Measurements from ENCODE around the gene WRAP73.

- TF ChIP-seq RAD21 (IDR thresholded peaks at IDR 0.05; ENCODE audit: low read depth) (no peak), TAF1 (IDR thresholded peaks at IDR 0.05; ENCODE audit: low read depth) (no peak), EP300 (IDR thresholded peaks at IDR 0.05; ENCODE audit: borderline replicate concordance) (no peak), EGR1 (IDR thresholded peaks at IDR 0.05) (no peak)
- TF ChIP-seq, protein P1, sequence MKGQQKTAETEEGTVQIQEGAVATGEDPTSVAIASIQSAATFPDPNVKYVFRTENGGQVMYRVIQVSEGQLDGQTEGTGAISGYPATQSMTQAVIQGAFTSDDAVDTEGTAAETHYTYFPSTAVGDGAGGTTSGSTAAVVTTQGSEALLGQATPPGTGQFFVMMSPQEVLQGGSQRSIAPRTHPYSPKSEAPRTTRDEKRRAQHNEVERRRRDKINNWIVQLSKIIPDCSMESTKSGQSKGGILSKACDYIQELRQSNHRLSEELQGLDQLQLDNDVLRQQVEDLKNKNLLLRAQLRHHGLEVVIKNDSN (IDR thresholded peaks at IDR 0.05), result no peak
- TF ChIP-seq, protein P2, sequence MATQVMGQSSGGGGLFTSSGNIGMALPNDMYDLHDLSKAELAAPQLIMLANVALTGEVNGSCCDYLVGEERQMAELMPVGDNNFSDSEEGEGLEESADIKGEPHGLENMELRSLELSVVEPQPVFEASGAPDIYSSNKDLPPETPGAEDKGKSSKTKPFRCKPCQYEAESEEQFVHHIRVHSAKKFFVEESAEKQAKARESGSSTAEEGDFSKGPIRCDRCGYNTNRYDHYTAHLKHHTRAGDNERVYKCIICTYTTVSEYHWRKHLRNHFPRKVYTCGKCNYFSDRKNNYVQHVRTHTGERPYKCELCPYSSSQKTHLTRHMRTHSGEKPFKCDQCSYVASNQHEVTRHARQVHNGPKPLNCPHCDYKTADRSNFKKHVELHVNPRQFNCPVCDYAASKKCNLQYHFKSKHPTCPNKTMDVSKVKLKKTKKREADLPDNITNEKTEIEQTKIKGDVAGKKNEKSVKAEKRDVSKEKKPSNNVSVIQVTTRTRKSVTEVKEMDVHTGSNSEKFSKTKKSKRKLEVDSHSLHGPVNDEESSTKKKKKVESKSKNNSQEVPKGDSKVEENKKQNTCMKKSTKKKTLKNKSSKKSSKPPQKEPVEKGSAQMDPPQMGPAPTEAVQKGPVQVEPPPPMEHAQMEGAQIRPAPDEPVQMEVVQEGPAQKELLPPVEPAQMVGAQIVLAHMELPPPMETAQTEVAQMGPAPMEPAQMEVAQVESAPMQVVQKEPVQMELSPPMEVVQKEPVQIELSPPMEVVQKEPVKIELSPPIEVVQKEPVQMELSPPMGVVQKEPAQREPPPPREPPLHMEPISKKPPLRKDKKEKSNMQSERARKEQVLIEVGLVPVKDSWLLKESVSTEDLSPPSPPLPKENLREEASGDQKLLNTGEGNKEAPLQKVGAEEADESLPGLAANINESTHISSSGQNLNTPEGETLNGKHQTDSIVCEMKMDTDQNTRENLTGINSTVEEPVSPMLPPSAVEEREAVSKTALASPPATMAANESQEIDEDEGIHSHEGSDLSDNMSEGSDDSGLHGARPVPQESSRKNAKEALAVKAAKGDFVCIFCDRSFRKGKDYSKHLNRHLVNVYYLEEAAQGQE (IDR thresholded peaks at IDR 0.05; ENCODE audit: low read depth), result no peak
Measured at GRCh38 chr1:3673381-3674099, 23.6 kb upstream of the WRAP73 start.

Measured in Ishikawa (cell line).